Inflammatory macrophage treated with lipopolysaccharide for 1 hour (primary cell): Measurements from ENCODE around the gene GGT6.

ENCODE experiments used
- DNase-seq, 2 donors: peaks; one replicate each; pipeline ENCODE4 v3.0.0-alpha.2; 2020 to 2022

Gene GGT6

GRCh38 chr17:4536742-4537411, 23.5 kb downstream of the GGT6 start:
- peak; percentile 42 to 49 for DNase-seq

- no peak for DNase-seq
These were observed 24.1 kb downstream of the GGT6 start for GRCh38 chr17:4536259-4536741.

- DNase-seq, result no peak
These were observed 24.6 kb downstream of the GGT6 start for GRCh38 chr17:4535667-4536258.

GRCh38 chr17:4534928-4535666, 25.3 kb downstream of the GGT6 start:
- no peak for DNase-seq

GRCh38 chr17:4534515-4534914, 25.9 kb downstream of the GGT6 start:
- no peak for DNase-seq

GRCh38 chr17:4533523-4534504, 26.6 kb downstream of the GGT6 start:
- no peak for DNase-seq

GRCh38 chr17:4532860-4533522, 27.4 kb downstream of the GGT6 start:
- DNase-seq, result no peak

GRCh38 chr17:4531988-4532736, 28.2 kb downstream of the GGT6 start:
- no peak for DNase-seq

- DNase-seq, result no peak
These were observed 29.3 kb downstream of the GGT6 start for GRCh38 chr17:4530799-4531730.

GRCh38 chr17:4529533-4530152, 30.7 kb downstream of the GGT6 start:
- DNase-seq, result no peak

GRCh38 chr17:4527566-4528125, 32.7 kb downstream of the GGT6 start:
- no peak for DNase-seq

- DNase-seq, result no peak
These were observed 33.2 kb downstream of the GGT6 start for GRCh38 chr17:4527134-4527533.

GRCh38 chr17:4525691-4526397, 34.5 kb downstream of the GGT6 start:
- peak; percentile 13 to 35 for DNase-seq

- no peak for DNase-seq
These were observed 36.4 kb downstream of the GGT6 start for GRCh38 chr17:4523946-4524345.

GRCh38 chr17:4522661-4523060, 37.7 kb downstream of the GGT6 start:
- DNase-seq, result no peak

GRCh38 chr17:4520894-4521600, 39.3 kb downstream of the GGT6 start:
- no peak for DNase-seq

- no peak for DNase-seq
These were observed 40.1 kb downstream of the GGT6 start for GRCh38 chr17:4520060-4520893.
